HUDEP-2 (cell line): Measurements from ENCODE around the gene ALKBH2.
"Not testable (repeated sequence)": the region's sequence is repeated elsewhere in the genome, so short reads cannot be mapped to it uniquely, and the experiment has no call there.

ENCODE experiments used
- DNase-seq, 76 experiments: peaks; one replicate each; lab custom pipeline; 2025; ENCODE audit not compliant: unreplicated experiment in 76 of 76; lab: John Stamatoyannopoulos, UW

ALKBH2 gene

GRCh38 chr12:109074866-109075265 is 18.4 kb downstream of the ALKBH2 start:
- DNase-seq, result no peak

- no peak for DNase-seq
These were observed 23.7 kb downstream of the ALKBH2 start for GRCh38 chr12:109069307-109070271.

- no peak for DNase-seq
These were observed 27.4 kb downstream of the ALKBH2 start for GRCh38 chr12:109065853-109066193.

- DNase-seq, result no peak
These were observed 28.0 kb downstream of the ALKBH2 start for GRCh38 chr12:109065154-109065852.

GRCh38 chr12:109064143-109064542 is 29.1 kb downstream of the ALKBH2 start:
- no peak for DNase-seq

- DNase-seq, result no peak
These were observed 34.5 kb downstream of the ALKBH2 start for GRCh38 chr12:109058773-109059172.

- no peak for DNase-seq
These were observed 35.9 kb downstream of the ALKBH2 start for GRCh38 chr12:109057376-109057775.

- DNase-seq, result no peak
These were observed 36.4 kb downstream of the ALKBH2 start for GRCh38 chr12:109056891-109057290.

- DNase-seq, result no peak
These were observed 38.8 kb downstream of the ALKBH2 start for GRCh38 chr12:109054520-109054919.

- not testable (repeated sequence) for DNase-seq
These were observed 39.2 kb downstream of the ALKBH2 start for GRCh38 chr12:109054124-109054513.

GRCh38 chr12:109053382-109054123 is 39.7 kb downstream of the ALKBH2 start:
- peak in 4 of 76 experiments; percentile 9 to 17 (median 10) for DNase-seq

- peak in 74 of 76 experiments; percentile 8 to 89 (median 65) for DNase-seq
These were observed 40.6 kb downstream of the ALKBH2 start, which contains the start of gene USP30 for GRCh38 chr12:109052414-109053323. Gene USP30 (plus strand): TSS chr12:109052576. CDS start chr12:109052679, 103 bp downstream.

- DNase-seq, result peak in 1 of 76 experiments; percentile 40
These were observed 41.2 kb downstream of the ALKBH2 start for GRCh38 chr12:109052097-109052413.

GRCh38 chr12:109049794-109050193 is 43.5 kb downstream of the ALKBH2 start:
- DNase-seq, result not testable (repeated sequence)

- not testable (repeated sequence) for DNase-seq
These were observed 44.6 kb downstream of the ALKBH2 start for GRCh38 chr12:109048706-109049105.

GRCh38 chr12:109047081-109047805 is 46.0 kb downstream of the ALKBH2 start:
- DNase-seq, result no peak

GRCh38 chr12:109044241-109044640 is 49.0 kb downstream of the ALKBH2 start:
- DNase-seq, result no peak
